Osteoblast (primary cell): ENCODE results near the gene TMEM37. TPM values are rescaled to one million over a fixed set of nuclear protein-coding genes. Genes with fewer than 3 reads are reported as not detected.

ENCODE experiments used
- DNase-seq: peaks from one replicate; pipeline ENCODE4 v3.0.0; 2011; ENCODE audit warnings: low spot score, mixed read lengths; ENCODE audit not compliant: insufficient read length; ENCODE audit errors: missing footprints
- H2AFZ ChIP-seq: 2 replicates; pipeline ENCODE4 v1.6.0; 2011; ENCODE audit warnings: mild to moderate bottlenecking, low read length
- H3K27ac ChIP-seq: 2 replicates; pipeline ENCODE4 v1.5.1; 2011; ENCODE audit warnings: mild to moderate bottlenecking, low read depth, low read length, moderate library complexity
- H3K27me3 ChIP-seq: 2 replicates; pipeline ENCODE4 v1.6.0; 2012; ENCODE audit warnings: mild to moderate bottlenecking, control low read depth, inconsistent platforms, low read length, moderate library complexity; ENCODE audit not compliant: insufficient read depth
- H3K36me3 ChIP-seq: 2 replicates; pipeline ENCODE4 v1.5.1; 2011; ENCODE audit warnings: mild to moderate bottlenecking, low read length, control low read depth, moderate library complexity; ENCODE audit not compliant: insufficient read depth
- H3K4me1 ChIP-seq: 2 replicates; pipeline ENCODE4 v1.5.1; 2011; ENCODE audit warnings: mild to moderate bottlenecking, low read length, control low read depth, moderate library complexity; ENCODE audit not compliant: insufficient read depth
- H3K4me2 ChIP-seq: 2 replicates; pipeline ENCODE4 v1.6.0; 2011; ENCODE audit warnings: mild to moderate bottlenecking, low read length; ENCODE audit not compliant: insufficient read depth
- H3K4me3 ChIP-seq: fragments of 200-600 bp; sonication (generic); 3 replicates; pipeline ENCODE4 v1.5.1; 2012; ENCODE audit warnings: mild to moderate bottlenecking, low read length, inconsistent platforms; ENCODE audit not compliant: insufficient read depth
- H3K79me2 ChIP-seq: 2 replicates; pipeline ENCODE4 v1.6.0; 2012; ENCODE audit warnings: mild to moderate bottlenecking, low read length, control low read depth, inconsistent platforms; ENCODE audit not compliant: insufficient read depth
- H3K9me3 ChIP-seq: 2 replicates; pipeline ENCODE4 v1.5.1; 2011; ENCODE audit warnings: low read depth, low read length, control low read depth
- H4K20me1 ChIP-seq: 2 replicates; pipeline ENCODE4 v1.6.0; 2012; ENCODE audit warnings: mild to moderate bottlenecking, low read length, control low read depth; ENCODE audit not compliant: insufficient read depth
- CTCF ChIP-seq: IDR thresholded peaks from 2 replicates; pipeline ENCODE4 v1.5.1; 2011; ENCODE audit warnings: mild to moderate bottlenecking, low read depth, low read length, moderate library complexity; ENCODE audit errors: extremely low read depth
- total RNA-seq: library from RNA; depleted of rRNA; stranded (reverse); fragments of >200 nt; gene quantifications from 2 replicates; pipeline ENCODE4 v1.2.3, GENCODE V29; 2012

Gene TMEM37
- total RNA-seq, 1 donor = 1.1 TPM

- H3K36me3 ChIP-seq = no peaks in the 10 kb centered on the region
- DNase-seq = peak; percentile 47
- no peaks in the 10 kb centered on the region for H4K20me1 ChIP-seq
- H3K27me3 ChIP-seq = peaks cover 41% of the 10 kb centered on the region
- TF ChIP-seq CTCF = no peak
- peaks cover 14% of the 10 kb centered on the region for H3K4me1 ChIP-seq
- H2AFZ ChIP-seq = no peak overlapping the region
- no peaks in the 10 kb centered on the region for H3K9me3 ChIP-seq
- H3K4me2 ChIP-seq = no peak overlapping the region
- H3K79me2 ChIP-seq = no peaks in the 10 kb centered on the region
- H3K4me3 ChIP-seq = no peak overlapping the region
- H3K27ac ChIP-seq = no peak overlapping the region
Observed at GRCh38 chr2:119427756-119428155, 3.9 kb upstream of the TMEM37 start.

- no peak overlapping the region for H3K4me3 ChIP-seq
Observed at GRCh38 chr2:119428488-119429224, 3.0 kb upstream of the TMEM37 start.

GRCh38 chr2:119429225-119429981, 2.3 kb upstream of the TMEM37 start:
- H3K27me3 ChIP-seq = peaks cover 37% of the 10 kb centered on the region
- H3K4me2 ChIP-seq = no peak overlapping the region
- H3K4me3 ChIP-seq = no peak overlapping the region
- no peak overlapping the region for H2AFZ ChIP-seq
- H4K20me1 ChIP-seq = no peaks in the 10 kb centered on the region
- no peak overlapping the region for H3K27ac ChIP-seq
- peaks cover 14% of the 10 kb centered on the region for H3K4me1 ChIP-seq
- no peak for TF ChIP-seq CTCF
- peak; percentile 66 for DNase-seq
- no peaks in the 10 kb centered on the region for H3K9me3 ChIP-seq
- H3K36me3 ChIP-seq = no peaks in the 10 kb centered on the region
- no peaks in the 10 kb centered on the region for H3K79me2 ChIP-seq

More at GRCh38 chr2:119428488-119429224, 3.0 kb upstream of the TMEM37 start:
- Histone ChIP-seq H2AFZ (no peak overlapping the region), H4K20me1 (no peaks in the 10 kb centered on the region), H3K27ac (no peak overlapping the region), H3K4me1 (peaks cover 14% of the 10 kb centered on the region), H3K36me3 (no peaks in the 10 kb centered on the region), H3K79me2 (no peaks in the 10 kb centered on the region), H3K4me2 (no peak overlapping the region), H3K9me3 (no peaks in the 10 kb centered on the region), H3K27me3 (peaks cover 44% of the 10 kb centered on the region)
- peak; percentile 83 for DNase-seq
- TF ChIP-seq CTCF = no peak

- Histone ChIP-seq H2AFZ (no peak overlapping the region), H3K27ac (no peak overlapping the region), H3K4me3 (no peak overlapping the region), H3K4me2 (no peak overlapping the region), H4K20me1 (no peaks in the 10 kb centered on the region), H3K36me3 (no peaks in the 10 kb centered on the region), H3K9me3 (no peaks in the 10 kb centered on the region), H3K27me3 (peaks cover 30% of the 10 kb centered on the region), H3K4me1 (peaks cover 14% of the 10 kb centered on the region), H3K79me2 (no peaks in the 10 kb centered on the region)
- peak; percentile 50 for DNase-seq
- TF ChIP-seq CTCF = no peak
Observed at GRCh38 chr2:119430023-119430498, 1.6 kb upstream of the TMEM37 start.
